KBM-7 (cell line): ENCODE measurements around the gene EEF1A2.

Experiments used
- DNase-seq: peaks from one replicate; pipeline ENCODE4 v3.0.0-alpha.2; 2015
- in situ Hi-C: fragments of 300-500 bp; cut with MboI; formaldehyde crosslinking; loops from 2 replicates; pipeline ENCODE4 v1.14.3; 2020; ENCODE audit warnings: low sequenced_read_pairs, low pct_unique_long_range_greater_than_20kb, mixed read lengths

EEF1A2 gene

GRCh38 chr20:63463400-63464288, 35.2 kb downstream of the EEF1A2 start:
- in situ Hi-C loops = no loop called here
- no peak for DNase-seq

DNA sequence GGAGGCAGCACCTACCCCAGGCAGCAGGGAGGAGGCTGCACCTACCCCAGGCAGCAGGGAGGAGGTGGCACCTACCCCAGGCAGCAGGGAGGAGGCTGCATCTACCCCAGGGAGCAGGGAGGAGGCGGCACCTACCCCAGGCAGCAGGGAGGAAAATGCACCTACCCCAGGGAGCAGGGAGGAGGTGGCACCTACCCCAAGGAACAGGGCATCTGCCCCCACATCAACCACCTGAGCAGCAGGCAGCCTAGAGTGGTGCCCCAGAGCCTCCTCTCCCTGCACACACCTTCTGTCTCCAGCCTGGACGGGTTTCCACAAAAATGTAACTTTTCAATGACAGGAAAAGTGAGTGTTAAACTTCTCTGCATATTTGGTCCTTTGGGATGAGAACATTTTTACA, 36.6 kb downstream of the EEF1A2 start:
- no peak for DNase-seq

GRCh38 chr20:63461104-63461763, 37.6 kb downstream of the EEF1A2 start:
- in situ Hi-C loops = no loop called here
- DNase-seq = no peak

More for the DNA sequence above, 36.6 kb downstream of the EEF1A2 start:
- in situ Hi-C loops = no loop called here

DNA sequence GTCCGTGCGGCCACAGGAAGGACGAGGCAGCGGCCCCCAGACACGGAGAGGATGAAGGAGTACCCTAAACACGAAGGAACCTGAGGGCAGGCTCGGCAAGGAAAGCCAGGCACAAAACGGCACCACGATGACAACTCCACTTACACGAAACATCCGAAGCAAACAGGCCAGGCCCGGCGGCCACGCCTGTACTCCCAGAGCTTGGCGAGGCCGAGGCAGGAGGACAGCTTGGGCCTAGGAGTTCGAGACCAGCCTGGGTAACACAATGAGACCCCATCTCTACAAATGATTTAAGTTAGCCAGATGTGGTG, 39.9 kb downstream of the EEF1A2 start:
- in situ Hi-C loops = no loop called here
- no peak for DNase-seq

- no peak for DNase-seq
- in situ Hi-C loops = no loop called here
Observed at GRCh38 chr20:63458170-63459069, 40.5 kb downstream of the EEF1A2 start.

- in situ Hi-C loops = no loop called here
- no peak for DNase-seq
Observed at GRCh38 chr20:63457737-63458136, 41.1 kb downstream of the EEF1A2 start.

DNA sequence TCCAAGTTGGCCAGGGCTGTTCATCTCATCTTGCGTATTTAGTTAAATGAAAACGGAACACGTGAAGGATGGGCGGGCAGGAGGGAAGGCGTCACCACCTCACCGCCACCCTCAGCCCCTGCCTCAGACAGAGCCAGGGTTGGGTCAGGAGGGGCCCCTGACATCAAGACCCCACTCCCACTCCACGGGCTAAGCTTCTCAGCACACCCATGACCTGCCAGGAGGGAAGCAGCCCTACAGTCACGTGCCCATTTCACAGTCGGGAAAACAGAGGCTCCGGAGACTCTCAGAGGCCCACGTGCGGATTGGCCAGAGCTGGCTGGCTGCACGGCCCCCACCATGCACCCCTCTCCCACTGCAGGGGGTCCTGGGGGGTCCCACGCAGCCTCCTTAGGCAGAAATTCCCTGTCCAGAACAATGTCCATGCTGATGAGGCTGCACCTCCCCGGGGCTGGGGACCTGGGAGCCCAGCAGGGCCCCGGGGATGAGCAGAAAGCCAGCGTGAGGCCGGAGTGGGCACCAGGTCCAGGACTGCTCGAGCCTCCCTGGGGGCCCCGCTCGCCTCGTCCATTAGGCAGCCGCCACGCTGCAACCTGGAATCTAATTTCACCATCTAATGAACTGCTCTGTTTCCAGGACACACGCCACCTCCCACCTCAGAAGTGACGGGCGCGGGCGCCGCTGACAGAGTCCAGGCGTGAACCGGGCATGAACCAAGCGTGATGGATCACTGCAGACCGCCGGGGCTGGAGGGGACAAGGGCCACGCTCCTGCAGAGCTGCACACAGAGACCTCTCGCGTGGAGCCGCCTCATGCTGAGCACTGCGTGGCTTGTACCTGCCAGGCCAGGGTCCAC, 42.2 kb downstream of the EEF1A2 start:
- DNase-seq = no peak
- in situ Hi-C loops = no loop called here

DNA sequence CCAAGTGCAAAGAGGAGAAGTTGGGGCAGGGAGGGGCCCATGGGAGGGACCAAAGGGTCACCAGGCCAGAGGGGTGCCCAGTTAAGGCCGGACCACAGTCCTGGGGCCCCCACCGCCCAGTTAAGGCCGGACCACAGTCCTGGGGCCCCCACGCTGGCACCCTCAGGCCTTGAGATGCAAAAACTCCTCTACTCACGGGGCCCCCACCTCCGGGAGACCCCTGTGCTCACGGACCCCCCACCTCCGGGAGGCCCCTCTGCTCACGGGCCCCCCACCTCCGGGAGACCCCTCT, 43.4 kb downstream of the EEF1A2 start:
- in situ Hi-C loops = no loop called here
- DNase-seq = no peak

DNA sequence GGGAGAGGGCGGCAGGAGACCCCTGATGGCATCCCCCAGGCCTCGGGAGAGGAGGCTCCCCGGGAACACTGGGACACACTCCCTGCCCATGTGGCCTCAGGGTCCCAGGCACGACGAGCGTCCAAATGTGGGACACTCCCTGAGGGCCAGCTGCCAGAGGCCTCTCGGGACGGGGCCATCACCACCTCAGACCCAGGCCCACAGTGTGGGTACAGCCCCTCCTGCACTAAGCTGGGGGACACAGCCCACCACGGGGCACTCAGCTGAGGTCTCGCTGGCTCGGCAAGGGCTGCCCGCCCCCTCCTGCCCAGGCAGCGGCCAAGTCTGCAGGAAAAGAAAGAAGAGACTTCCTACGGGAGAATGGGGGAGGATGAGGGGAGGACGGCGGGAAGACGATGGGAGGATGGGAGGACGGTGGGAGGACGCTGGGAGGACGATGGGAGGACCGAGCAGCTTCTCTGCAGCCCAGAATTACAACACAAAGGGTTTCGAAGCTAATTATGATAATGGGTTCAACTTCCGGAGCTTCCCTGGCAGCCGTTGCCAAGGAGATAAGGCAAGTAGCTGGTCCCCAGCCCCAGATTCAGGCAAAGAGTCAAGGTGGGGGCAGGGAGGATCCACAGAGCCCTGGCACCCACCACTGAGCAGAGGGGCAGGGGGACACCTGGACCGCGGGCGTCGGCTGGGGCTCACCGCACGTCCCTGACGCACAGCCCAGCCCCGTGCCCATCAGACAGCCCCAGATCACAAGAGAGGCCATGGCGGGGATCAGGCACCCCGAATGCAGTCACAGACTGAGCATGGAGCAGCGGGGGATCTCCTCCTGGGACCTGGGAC, 43.9 kb downstream of the EEF1A2 start:
- in situ Hi-C loops = no loop called here
- no peak for DNase-seq

DNA sequence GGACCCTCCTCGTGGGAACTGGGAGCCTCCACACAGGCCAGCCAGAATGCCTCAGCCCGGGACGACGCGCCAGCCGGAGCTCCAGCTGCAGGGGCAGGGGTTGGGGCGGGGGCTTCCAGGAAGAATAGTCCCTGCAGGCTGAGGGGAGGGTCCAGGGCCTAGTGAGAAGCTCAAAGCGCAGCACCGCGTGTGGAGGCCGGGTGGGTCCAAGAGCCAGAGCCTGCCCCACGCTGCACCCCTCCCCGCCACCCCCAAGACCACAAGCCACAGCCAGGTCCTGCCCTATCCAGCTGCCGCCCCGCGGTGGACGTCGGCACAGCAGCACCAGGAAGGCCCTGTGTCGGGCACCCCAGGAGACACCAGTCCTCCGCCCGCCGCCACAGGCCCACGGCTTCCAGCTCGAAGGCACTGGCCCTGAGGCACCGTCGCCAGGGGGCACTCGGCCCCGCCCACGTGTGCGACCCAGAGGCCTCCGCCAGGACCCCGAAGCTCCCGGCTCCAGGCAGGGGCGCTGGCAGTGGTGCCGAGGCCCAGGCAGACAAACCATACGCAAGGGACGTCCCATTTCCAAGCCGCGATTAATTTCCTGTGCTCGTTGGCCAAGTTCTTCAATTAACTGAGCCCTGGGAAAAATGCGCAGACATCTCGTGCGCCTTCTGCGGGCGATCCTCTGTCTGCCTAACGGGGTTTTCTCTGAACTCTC, 45.9 kb downstream of the EEF1A2 start:
- in situ Hi-C loops = no loop called here
- peak; percentile 45 for DNase-seq

DNA sequence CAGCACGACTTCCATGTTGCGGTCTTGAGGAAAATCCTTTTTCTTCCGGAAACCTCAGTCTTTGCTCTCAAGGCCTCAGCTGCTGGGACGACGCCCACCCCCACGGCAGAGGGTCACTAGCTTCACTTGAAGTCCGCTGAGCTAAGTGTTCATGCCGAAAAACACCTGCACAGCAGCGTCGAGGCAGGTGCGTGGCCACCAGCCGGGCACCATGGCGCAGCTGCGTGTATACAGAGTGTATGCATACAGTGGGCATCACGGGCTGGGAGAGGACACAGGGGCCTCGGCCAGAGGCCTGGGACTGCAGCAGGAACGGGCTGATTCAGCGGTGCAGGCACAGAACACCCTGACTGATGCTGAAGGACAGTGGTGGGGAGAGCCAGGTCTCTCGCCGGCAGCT, 46.5 kb downstream of the EEF1A2 start:
- in situ Hi-C loops = no loop called here
- no peak for DNase-seq

DNA sequence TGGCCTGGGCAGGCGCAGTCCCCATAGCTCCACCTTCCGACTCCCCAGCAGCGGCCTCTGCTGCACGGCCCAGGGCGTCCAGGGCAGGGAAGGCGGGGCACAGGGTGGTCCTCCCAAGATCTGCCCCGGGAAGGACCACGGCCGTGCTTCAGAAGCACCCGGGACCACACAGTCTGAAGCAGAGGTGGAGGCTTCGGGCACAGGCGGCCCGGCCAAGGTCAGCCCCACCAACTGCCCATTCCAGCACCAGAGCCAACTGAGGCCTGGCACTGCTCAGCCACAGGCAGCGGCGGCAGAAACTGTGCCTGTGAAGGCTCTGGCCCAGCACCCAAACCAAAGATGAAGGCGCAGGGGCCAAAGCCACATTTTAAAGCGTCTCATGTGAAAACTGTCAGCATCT, 47.1 kb downstream of the EEF1A2 start:
- DNase-seq = no peak
- in situ Hi-C loops = no loop called here

- in situ Hi-C loops = no loop called here
- DNase-seq = no peak
Observed at GRCh38 chr20:63449796-63450730, 48.8 kb downstream of the EEF1A2 start.

DNA sequence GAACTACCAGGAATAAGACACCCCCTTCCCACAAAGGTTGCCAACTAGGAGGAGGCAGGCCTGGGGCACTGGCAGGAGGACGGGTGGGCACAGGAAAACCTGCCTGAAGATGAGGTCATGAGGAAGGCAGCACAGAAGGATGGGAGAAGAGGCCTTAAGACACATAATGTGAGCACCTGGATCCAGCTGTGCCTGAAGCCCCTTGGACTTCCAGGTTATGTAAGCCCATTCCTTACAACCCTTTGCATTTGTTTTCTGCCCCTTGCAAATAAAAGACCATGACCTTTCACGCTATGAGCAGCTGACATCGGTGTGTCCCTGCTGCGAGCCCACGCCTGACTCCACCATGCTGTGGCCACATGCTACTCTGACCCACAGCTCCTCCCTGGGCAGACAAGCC, 49.9 kb downstream of the EEF1A2 start:
- no peak for DNase-seq
- in situ Hi-C loops = no loop called here

DNA sequence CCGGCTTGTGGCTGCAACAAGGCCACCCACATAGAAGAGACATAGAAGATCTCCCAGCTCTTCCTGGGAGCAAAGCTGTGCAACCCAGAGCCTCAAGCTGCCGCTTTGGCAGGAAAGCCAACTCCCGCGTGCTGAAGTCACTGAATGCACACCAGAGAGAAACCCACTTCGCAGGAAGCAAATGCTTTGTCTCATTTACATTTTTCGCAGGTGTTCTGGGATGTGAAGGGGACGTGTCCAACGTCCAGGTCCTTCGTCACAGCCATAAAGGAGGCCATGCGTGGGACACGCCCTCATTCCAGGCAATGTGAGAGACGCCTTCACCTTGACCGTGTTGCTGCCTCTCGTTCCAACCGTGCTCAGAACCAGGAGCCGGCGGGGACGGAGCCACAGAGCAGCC, 50.9 kb downstream of the EEF1A2 start:
- in situ Hi-C loops = no loop called here
- DNase-seq = no peak

DNA sequence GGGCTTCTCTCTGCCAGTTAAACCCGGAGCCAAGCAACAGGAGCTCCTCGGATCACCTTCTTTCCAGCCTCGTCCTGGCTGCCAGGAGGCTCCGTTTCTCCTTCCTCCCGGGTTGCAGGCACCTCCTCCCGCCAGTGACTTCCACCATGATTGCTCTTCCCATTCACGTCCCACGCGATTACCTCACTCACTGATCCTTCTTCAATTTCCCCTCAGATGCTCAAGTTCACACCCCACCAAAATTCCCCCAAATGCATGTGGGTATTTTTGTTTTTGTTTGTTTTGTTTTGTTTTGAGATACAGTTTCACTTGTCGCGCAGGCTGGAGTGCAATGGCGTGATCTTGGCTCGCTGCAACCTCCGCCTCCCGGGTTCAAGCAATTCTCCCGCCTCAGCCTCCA, 51.6 kb downstream of the EEF1A2 start:
- DNase-seq = no peak
- in situ Hi-C loops = no loop called here
